HuH-7.5 (cell line): ENCODE data around the gene LOXL4.

ENCODE experiments used
- DNase-seq: peaks from one replicate; pipeline ENCODE4 v3.0.0; 2011; ENCODE audit warnings: low spot score

Gene LOXL4

DNA sequence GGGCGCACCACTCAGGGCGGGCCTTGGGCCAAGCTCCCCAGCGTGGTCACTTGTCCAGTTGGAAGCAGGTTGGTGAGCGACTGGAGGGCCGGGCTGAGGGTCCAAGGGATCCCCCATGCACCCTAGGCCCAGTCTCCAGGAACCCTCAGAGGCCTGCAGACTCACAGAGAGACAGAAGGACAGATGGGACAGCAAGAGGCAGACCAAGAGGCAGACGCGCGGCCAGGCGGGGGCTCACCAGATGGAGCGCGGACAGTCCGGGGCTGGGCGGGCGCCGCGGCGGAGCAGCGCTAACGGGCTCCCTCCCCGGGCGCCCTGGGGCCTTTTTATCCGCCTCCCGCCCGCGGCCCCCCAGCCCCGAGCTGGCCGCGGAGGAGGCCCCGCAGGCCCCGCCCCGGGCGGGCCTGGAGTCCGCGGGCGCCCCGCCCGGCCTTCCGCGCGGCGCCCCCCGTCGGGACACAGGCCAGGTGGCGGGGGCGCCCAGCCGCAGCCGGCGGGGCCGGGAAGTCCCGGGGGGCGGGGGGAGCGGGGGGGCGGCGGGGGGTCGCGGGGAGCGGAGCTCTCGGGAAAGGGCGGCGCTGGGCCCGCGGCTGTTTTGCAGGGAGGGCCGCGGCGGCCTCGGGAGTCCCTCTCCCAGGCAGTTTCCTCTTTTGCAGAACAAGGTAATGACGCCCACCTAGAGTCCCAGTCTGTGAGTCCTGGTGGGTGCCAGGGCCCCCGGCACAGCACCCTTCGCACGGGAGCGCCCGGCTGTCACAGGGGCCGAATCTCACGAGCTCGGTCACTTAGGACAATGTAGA lies at the start of gene LOXL4:
LOXL4 (minus strand) TSS at position 301 of the 800 bp plus-strand sequence. CDS start 5,175 bp downstream, outside the sequence.
- DNase-seq, result peak; percentile 65

DNA sequence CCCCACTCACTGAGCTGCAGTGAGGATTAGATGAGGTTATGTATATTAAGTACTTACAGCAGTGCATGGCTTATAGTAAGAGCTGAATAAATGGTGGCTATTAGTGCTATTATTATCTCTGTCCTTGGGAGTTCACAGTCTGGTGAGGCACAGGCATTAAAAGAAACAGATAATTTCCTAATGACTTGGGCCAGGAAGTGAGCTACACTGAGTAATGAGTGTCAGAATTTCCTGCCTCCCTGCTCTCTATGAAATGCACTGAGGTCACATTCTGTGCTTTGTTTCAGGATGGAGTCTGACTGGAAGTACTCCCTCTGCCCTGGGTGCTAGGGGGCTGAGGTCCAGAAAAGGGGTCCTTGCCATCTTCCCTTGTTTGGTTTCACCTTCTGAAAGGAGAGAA lies 48.7 kb upstream of the LOXL4 start:
- DNase-seq, result no peak

GRCh38 chr10:98316170-98316569 lies 48.2 kb upstream of the LOXL4 start:
- DNase-seq, result no peak

DNA sequence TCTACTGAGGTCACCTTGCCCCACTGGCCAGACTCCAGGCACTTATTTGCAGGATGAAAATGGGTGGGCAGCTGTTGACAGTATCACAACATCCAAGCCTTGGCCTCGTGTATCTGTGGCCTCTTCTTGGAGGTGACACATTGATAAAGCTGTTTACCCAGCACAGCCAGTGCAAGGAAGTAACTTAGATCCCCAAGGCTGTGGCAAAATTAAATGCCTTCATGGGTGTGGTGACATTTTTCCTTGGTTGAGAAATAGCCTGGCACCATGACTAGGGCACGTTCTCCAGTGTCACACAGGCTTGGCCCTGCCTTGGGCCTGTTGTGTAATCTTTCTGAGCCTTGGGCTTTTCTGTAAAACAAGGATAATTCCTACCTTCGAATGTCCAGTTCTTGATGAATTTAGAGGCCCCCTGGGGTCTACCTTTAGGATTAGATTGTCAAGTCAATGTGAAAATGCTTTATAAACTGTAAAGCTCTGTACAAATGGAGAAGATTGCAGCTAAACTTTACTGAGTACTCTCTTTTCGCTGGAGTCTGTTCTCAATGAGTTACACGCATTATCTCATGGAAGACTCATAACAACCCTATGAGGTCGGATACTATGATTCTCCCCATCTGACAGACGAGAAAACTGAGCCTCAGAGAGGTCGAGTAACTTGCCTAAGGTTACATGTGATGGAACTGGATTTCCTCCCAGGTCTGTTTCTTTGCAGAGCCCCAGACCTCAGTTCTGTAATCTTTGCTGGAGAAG lies 46.7 kb upstream of the LOXL4 start:
- DNase-seq, result no peak

- no peak for DNase-seq
These were observed 45.6 kb upstream of the LOXL4 start for GRCh38 chr10:98313598-98313997.

DNA sequence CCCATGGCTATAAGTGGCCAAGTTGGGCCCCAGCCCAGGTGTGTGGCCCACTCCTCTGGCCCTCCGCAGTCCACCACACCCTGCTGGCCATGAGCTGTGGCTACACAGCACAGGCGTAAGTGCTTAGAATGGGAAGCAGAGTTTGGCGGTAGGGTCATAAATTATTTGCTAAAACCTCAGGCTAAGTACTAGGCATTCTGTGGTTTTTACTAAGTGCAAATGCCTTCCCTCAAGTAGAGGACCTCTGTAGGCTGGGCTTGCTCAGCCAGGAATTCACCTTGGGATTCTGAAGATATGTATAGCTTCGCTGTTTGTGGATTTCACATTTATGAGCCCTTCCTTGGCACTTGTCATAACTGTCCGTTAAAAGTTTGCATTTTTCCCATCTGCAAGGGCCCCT lies 44.8 kb upstream of the LOXL4 start:
- no peak for DNase-seq

GRCh38 chr10:98312349-98312748 lies 44.4 kb upstream of the LOXL4 start:
- no peak for DNase-seq

GRCh38 chr10:98310701-98311100 lies 42.7 kb upstream of the LOXL4 start:
- no peak for DNase-seq

GRCh38 chr10:98309366-98310355 lies 41.7 kb upstream of the LOXL4 start:
- peak; percentile 87 for DNase-seq

GRCh38 chr10:98308669-98309365 lies 40.8 kb upstream of the LOXL4 start:
- no peak for DNase-seq

DNA sequence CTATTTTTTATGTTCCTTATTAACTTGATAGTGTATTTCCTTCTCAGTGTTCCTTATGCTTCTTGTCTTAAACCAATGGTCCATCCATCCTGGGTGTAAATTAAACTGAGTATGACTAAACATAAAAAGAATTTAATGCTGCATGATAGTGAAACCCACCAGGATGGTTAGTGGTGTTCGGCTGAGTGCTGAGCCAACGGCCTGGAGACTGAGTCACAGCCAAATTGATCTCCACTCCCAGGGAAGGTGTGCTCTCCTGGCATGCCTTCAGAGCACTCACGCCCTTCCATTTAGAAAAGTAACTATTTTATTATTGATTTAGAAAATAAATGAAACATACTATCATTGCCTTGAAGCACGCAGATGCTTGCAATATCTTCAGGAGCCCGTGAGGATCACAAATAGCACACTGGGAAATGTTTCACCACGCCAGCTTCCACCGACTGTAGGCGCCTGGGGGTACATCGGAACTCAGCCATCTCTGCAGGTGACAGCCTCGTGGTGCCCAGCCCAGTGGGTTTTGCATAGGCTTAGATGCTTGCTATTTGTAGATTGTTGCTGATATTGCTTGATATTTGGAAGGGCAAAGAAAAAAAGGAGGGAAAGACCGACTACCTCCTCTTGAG lies 40.0 kb upstream of the LOXL4 start:
- no peak for DNase-seq

DNA sequence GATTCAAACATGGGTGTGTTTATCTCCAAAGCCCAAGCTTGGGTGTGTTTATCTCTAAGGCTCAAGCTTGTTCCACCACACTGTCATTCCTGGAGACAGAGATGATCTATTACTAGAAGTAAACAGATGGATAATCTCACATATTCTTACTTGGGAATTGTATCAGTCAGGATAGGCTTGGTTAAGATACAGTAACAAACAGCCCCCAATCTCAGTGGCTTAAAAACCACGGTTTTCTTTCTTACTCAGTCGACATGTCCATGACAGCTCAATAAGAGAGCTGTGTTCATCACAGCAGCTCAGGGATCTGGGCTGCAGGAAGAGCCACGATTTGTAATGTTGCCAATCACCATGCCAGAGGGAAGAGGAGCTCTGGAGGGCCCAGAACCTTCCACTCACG lies 38.5 kb upstream of the LOXL4 start:
- no peak for DNase-seq

GRCh38 chr10:98303569-98303968 lies 35.6 kb upstream of the LOXL4 start:
- DNase-seq, result no peak

- DNase-seq, result no peak
These were observed 34.9 kb upstream of the LOXL4 start for GRCh38 chr10:98302741-98303365.

DNA sequence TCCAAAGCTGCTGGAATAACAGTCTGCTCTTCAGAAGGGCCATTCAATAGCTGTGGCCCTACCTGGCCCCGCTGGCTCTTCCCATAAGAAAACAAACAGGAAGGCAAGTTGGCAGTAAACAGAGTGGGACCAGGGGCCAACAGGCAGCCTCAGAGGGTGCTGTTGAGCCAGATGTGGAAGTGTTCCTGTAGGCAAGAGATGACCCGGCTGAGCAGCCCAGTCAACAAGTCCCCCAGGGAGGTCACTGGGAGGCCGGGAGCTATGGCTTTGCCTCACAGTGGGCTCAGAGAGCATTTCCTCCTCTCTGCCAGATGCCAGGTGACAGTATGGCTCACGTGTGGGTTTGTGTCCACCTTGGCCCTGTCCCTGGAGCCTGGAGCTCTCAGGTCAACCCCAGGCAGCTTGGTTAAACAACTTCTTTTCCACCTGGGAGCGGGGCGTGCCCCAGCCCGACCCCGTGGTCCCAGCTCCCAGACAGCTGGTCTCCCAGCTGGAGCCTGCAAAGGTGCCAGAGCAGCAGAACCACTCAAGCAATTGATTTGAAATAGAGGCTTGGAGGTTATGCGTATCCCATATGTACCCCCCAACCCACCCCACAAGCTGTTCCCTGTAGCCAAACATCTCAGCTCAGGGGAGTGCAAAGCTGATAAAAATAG lies 33.8 kb upstream of the LOXL4 start:
- no peak for DNase-seq

DNA sequence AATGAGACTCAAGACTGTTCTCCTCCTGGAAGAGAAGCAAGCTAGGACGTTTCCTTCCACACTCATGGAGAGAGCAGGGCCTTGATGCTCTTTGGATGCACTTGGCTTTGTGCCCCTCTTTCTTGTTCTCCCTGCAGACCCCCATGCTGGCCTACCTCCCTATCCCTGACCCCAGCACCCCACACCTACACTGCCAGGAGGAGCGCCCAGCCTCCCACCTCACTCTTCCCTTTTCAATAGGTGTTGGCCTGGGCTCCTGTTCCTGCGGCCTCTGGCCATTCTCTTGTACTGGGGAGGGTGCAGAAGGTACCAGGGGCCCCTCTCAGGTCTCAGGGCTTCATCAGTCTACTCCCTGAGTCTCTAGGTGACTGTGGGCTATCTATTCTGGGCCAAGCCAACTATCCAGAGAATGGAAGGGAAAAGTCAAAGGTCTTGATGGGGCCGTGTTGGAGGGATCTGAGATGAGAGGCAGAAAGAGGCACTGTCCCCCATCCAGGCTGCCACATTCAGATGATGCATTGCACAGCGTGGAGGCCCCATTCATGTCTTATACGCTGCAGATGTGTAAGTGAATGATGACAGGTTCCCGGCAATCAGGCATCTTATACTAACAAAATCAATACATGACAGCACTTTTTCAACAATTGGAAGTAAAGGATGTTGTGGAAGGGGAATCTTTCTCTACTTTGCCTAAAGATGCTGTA lies 32.7 kb upstream of the LOXL4 start:
- DNase-seq, result no peak

GRCh38 chr10:98299341-98299740 lies 31.3 kb upstream of the LOXL4 start:
- no peak for DNase-seq

DNA sequence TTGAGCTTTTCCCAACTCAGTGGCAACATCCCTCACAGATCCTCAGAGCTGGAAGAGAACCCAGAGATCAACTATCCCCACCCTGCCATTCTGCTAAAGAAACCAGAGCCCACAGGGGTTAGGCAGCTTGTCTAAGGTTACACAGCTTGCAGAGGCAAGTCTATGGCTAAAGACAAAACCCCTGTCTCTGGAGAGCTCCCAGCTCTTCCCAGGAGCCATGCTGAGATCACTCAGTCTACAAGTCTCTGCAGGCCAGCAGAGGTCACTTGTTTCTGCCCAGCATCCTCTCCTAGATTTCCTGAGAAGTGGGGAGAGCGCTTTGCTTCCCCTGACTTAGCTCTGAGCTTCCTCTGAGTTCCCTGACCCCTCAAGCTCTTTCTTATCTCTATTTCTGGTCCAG lies 28.5 kb upstream of the LOXL4 start:
- DNase-seq, result no peak

GRCh38 chr10:98295907-98296306 lies 27.9 kb upstream of the LOXL4 start:
- no peak for DNase-seq
